ENCODE measurements around the gene ZNF385A.

The ZNF385A gene

GRCh38 chr12:54368025-54368708 is 16.4 kb downstream of the ZNF385A start:
- peaks cover 42% of the 10 kb centered on the region for H3K36me3 ChIP-seq
- no peak for DNase-seq
- no peak for TF ChIP-seq CTCF (IDR thresholded peaks at IDR 0.05; ENCODE audit: low read depth, low read length)
- no peaks in the 10 kb centered on the region for H3K9me3 ChIP-seq (ENCODE audit: severe bottlenecking)
- no peaks in the 10 kb centered on the region for H3K27me3 ChIP-seq (ENCODE audit: insufficient read depth, low read depth, severe bottlenecking)
- peak overlapping the region; percentile 81 for H3K27ac ChIP-seq
- no peak overlapping the region for H3K4me3 ChIP-seq (ENCODE audit: low read depth, low read length)

- no peak for DNase-seq
- Histone ChIP-seq H3K36me3 (peaks cover 7% of the 10 kb centered on the region), H3K4me3 (ENCODE audit: low read depth, low read length) (no peak within 1 kb of the TSS), H3K9me3 (ENCODE audit: severe bottlenecking) (no peaks in the 10 kb centered on the region), H3K27me3 (ENCODE audit: insufficient read depth, low read depth, severe bottlenecking) (no peaks in the 10 kb centered on the region), H3K27ac (no peak within 1 kb of the TSS)
- no peak for TF ChIP-seq CTCF (IDR thresholded peaks at IDR 0.05; ENCODE audit: low read depth, low read length)
Measured at GRCh38 chr12:54364413-54364812, 20.1 kb downstream of the ZNF385A start, which contains the start of gene GPR84. Gene GPR84 (minus strand): TSS chr12:54364486. CDS start chr12:54363851, 635 bp downstream.

GRCh38 chr12:54363618-54364017 is 20.9 kb downstream of the ZNF385A start:
- no peaks in the 10 kb centered on the region for H3K9me3 ChIP-seq (ENCODE audit: severe bottlenecking)
- no peaks in the 10 kb centered on the region for H3K27me3 ChIP-seq (ENCODE audit: insufficient read depth, low read depth, severe bottlenecking)
- DNase-seq: no peak
- no peak overlapping the region for H3K4me3 ChIP-seq (ENCODE audit: low read depth, low read length)
- H3K36me3 ChIP-seq: no peaks in the 10 kb centered on the region; the same call in 1 of the 2 replicates
- TF ChIP-seq CTCF (IDR thresholded peaks at IDR 0.05; ENCODE audit: low read depth, low read length): no peak
- no peak overlapping the region for H3K27ac ChIP-seq

GRCh38 chr12:54363047-54363446 is 21.5 kb downstream of the ZNF385A start:
- no peak overlapping the region for H3K4me3 ChIP-seq (ENCODE audit: low read depth, low read length)
- DNase-seq: no peak
- no peak for TF ChIP-seq CTCF (IDR thresholded peaks at IDR 0.05; ENCODE audit: low read depth, low read length)
- no peaks in the 10 kb centered on the region for H3K9me3 ChIP-seq (ENCODE audit: severe bottlenecking)
- no peak overlapping the region for H3K27ac ChIP-seq
- no peaks in the 10 kb centered on the region for H3K27me3 ChIP-seq (ENCODE audit: insufficient read depth, low read depth, severe bottlenecking)
- H3K36me3 ChIP-seq: no peaks in the 10 kb centered on the region

GRCh38 chr12:54360717-54361456 is 23.6 kb downstream of the ZNF385A start:
- peak; percentile 96 for TF ChIP-seq CTCF (IDR thresholded peaks at IDR 0.05; ENCODE audit: low read depth, low read length)
- peak overlapping the region; percentile 96 for H3K27ac ChIP-seq
- no peaks in the 10 kb centered on the region for H3K27me3 ChIP-seq (ENCODE audit: insufficient read depth, low read depth, severe bottlenecking)
- peak; percentile 94 for DNase-seq
- no peaks in the 10 kb centered on the region for H3K9me3 ChIP-seq (ENCODE audit: severe bottlenecking)
- H3K4me3 ChIP-seq (ENCODE audit: low read depth, low read length): no peak overlapping the region
- H3K36me3 ChIP-seq: no peaks in the 10 kb centered on the region

Measured in WERI-Rb-1 (cell line).